A549 (cell line): Measurements from ENCODE around the gene TTI1. TPM values are rescaled to one million over a fixed set of nuclear protein-coding genes. Genes with fewer than 3 reads are reported as not detected.

Source experiments
- ATAC-seq, 2 experiments: fragments of 200-7000 bp in 1 of 2; fragments of >200 bp in 1 of 2; cut with Nextera tagmentation in 1 of 2; cut with Tn5 transposase in 1 of 2; 3 replicates each; pipeline versions ENCODE4 v1.8.0 to v1.9.1; 2018 to 2020; ENCODE audit warnings: mild to moderate bottlenecking in 1 of 2, moderate library complexity in 1 of 2
- CTCF ChIA-PET: fragments of 300-600 bp; sonication (Branson Sonifier 250); formaldehyde crosslinking; extraction: SDS; loops from one replicate; lab custom pipeline; 2021; ENCODE audit warnings: antibody characterized with exemption, inconsistent platforms; lab: Yijun Ruan, JAX
- POLR2A ChIA-PET: fragments of 350-600 bp; formaldehyde crosslinking; extraction: SDS; loops from one replicate; lab custom pipeline; 2021; ENCODE audit warnings: antibody characterized with exemption, inconsistent platforms; lab: Yijun Ruan, JAX
- DNase-seq, 2 experiments: peaks; one replicate each; pipeline versions ENCODE4 v3.0.0 to v3.0.0-alpha.2; 2011 to 2016; ENCODE audit warnings: low read depth in 1 of 2, low spot score in 1 of 2
- FAIRE-seq: peaks from 2 replicates; lab custom pipeline; 2011; peaks lifted over from hg19 to GRCh38; lab: Jason Lieb, UNC
- H3K27ac ChIP-seq, 2 experiments: fragments of >200 bp; sonication (Bioruptor Twin); formaldehyde crosslinking; 3 replicates each; pipeline ENCODE4 v1.5.1; 2016 to 2017
- H3K4me1 ChIP-seq: fragments of >200 bp; sonication (Bioruptor Twin); formaldehyde crosslinking; 3 replicates; pipeline ENCODE4 v1.6.1; 2016
- H3K4me2 ChIP-seq: fragments of >200 bp; sonication (Bioruptor Twin); formaldehyde crosslinking; 3 replicates; pipeline ENCODE4 v1.6.1; 2016
- H3K4me3 ChIP-seq: fragments of >200 bp; sonication (Bioruptor Twin); formaldehyde crosslinking; 3 replicates; pipeline ENCODE4 v1.5.1; 2016
- H3K9me3 ChIP-seq: fragments of >200 bp; sonication (Bioruptor Twin); formaldehyde crosslinking; 3 replicates; pipeline ENCODE4 v1.6.1; 2016
- BHLHE40 ChIP-seq: IDR thresholded peaks from 2 replicates; pipeline ENCODE4 v1.6.1; 2012; ENCODE audit warnings: low read depth, low read length, inconsistent platforms
- CBX2 ChIP-seq: fragments of 200-600 bp; sonication (generic); IDR thresholded peaks from 2 replicates; pipeline ENCODE4 v1.6.1; 2016; ENCODE audit warnings: low read depth, mild to moderate bottlenecking, borderline replicate concordance
- CHD4 ChIP-seq: fragments of 200-600 bp; sonication (generic); IDR thresholded peaks from 2 replicates; pipeline ENCODE4 v1.6.1; 2016; ENCODE audit warnings: antibody characterized with exemption, mild to moderate bottlenecking, borderline replicate concordance
- CTCF ChIP-seq: fragments of >200 bp; sonication (Bioruptor Twin); formaldehyde crosslinking; IDR thresholded peaks from 3 replicates; pipeline ENCODE4 v1.5.1; 2016
- EHF ChIP-seq: fragments of 250-450 bp; sonication (Bioruptor Pico); IDR thresholded peaks from 2 replicates; pipeline ENCODE4 v1.5.0; 2020; ENCODE audit warnings: mild to moderate bottlenecking
- EHMT2 ChIP-seq: fragments of 200-600 bp; sonication (generic); IDR thresholded peaks from 2 replicates; pipeline ENCODE4 v1.6.1; 2016; ENCODE audit warnings: antibody characterized with exemption, low read depth, mild to moderate bottlenecking, moderate library complexity
- ELK1 ChIP-seq: fragments of 150-350 bp; IDR thresholded peaks from 2 replicates; pipeline ENCODE4 v1.6.1; 2014; ENCODE audit warnings: low read depth, mild to moderate bottlenecking, low read length
- EP300 ChIP-seq, 2 experiments: fragments of >200 bp; sonication (Bioruptor Twin); formaldehyde crosslinking; IDR thresholded peaks; 2 replicates in 1 of 2; 3 replicates in 1 of 2; pipeline ENCODE4 v1.6.1; 2016 to 2017
- HDAC2 ChIP-seq: fragments of 200-600 bp; sonication (generic); IDR thresholded peaks from 2 replicates; pipeline ENCODE4 v1.6.1; 2016
- HEYL ChIP-seq: fragments of 250-450 bp; sonication (Bioruptor Pico); IDR thresholded peaks from 2 replicates; pipeline ENCODE4 v1.8.0; 2021; ENCODE audit warnings: mild to moderate bottlenecking, moderate library complexity
- HMGXB4 ChIP-seq: fragments of 250-450 bp; sonication (Bioruptor Pico); IDR thresholded peaks from 2 replicates; pipeline ENCODE4 v1.5.0; 2021; ENCODE audit warnings: mild to moderate bottlenecking, moderate library complexity, borderline replicate concordance
- KDM5A ChIP-seq: fragments of 200-600 bp; sonication (generic); IDR thresholded peaks from 2 replicates; pipeline ENCODE4 v1.6.1; 2016; ENCODE audit warnings: antibody characterized with exemption, mild to moderate bottlenecking
- MAZ ChIP-seq: fragments of 150-350 bp; IDR thresholded peaks from 2 replicates; pipeline ENCODE4 v1.6.1; 2014; ENCODE audit warnings: antibody characterized with exemption, low read depth, low read length, borderline replicate concordance
- NPAS2 ChIP-seq: fragments of 250-450 bp; sonication (Bioruptor Pico); IDR thresholded peaks from 2 replicates; pipeline ENCODE4 v1.8.0; 2022; ENCODE audit warnings: mild to moderate bottlenecking, moderate library complexity, borderline replicate concordance
- PBX3 ChIP-seq: IDR thresholded peaks from 2 replicates; pipeline ENCODE4 v1.6.1; 2012
- POLR2A ChIP-seq: IDR thresholded peaks from 2 replicates; pipeline ENCODE4 v1.6.1; 2012; ENCODE audit warnings: mild to moderate bottlenecking, low read length
- RAD21 ChIP-seq, 2 experiments: fragments of >200 bp in 1 of 2; sonication (Bioruptor Twin) in 1 of 2; formaldehyde crosslinking in 1 of 2; IDR thresholded peaks in 1 of 2; conservative IDR thresholded peaks in 1 of 2; 2 replicates in 1 of 2; 3 replicates in 1 of 2; pipeline ENCODE4 v1.6.1; 2012 to 2018; ENCODE audit warnings: inconsistent platforms in 1 of 2
- RARB ChIP-seq: fragments of 250-450 bp; sonication (Bioruptor Pico); IDR thresholded peaks from 2 replicates; pipeline ENCODE4 v1.8.0; 2021; ENCODE audit warnings: mild to moderate bottlenecking, moderate library complexity
- RNF2 ChIP-seq: fragments of 200-600 bp; sonication (generic); IDR thresholded peaks from 2 replicates; pipeline ENCODE4 v1.6.1; 2016; ENCODE audit warnings: low read depth, mild to moderate bottlenecking, antibody characterized with exemption, moderate library complexity, borderline replicate concordance
- SREBF2 ChIP-seq: fragments of 450-650 bp; IDR thresholded peaks from 2 replicates; pipeline ENCODE4 v1.6.1; 2014; ENCODE audit warnings: mild to moderate bottlenecking, moderate library complexity
- ZC3H11A ChIP-seq: fragments of 450-650 bp; IDR thresholded peaks from 2 replicates; pipeline ENCODE4 v1.6.1; 2014; ENCODE audit warnings: antibody characterized with exemption, mild to moderate bottlenecking
- WGBS: methylation state at CpG from one replicate; pipeline ENCODE4 v1.1.6; 2017; ENCODE audit errors: missing lambda C conversion rate; 5-methylcytosine and 5-hydroxymethylcytosine counted together
- polyA plus RNA-seq, 4 experiments: library from polyadenylated mRNA; depleted of rRNA in 3 of 4; stranded (reverse); fragments of >200 nt; fragmentation: RNase III in 1 of 4; extraction: RNeasy Plus Mini Kit Qiagen cat#74134 plus additional on column Dnase treatment in 1 of 4; gene quantifications; 2 replicates in 3 of 4; 3 replicates in 1 of 4; pipeline ENCODE4 v1.2.3, GENCODE V29; 2011 to 2017

The TTI1 gene
- polyA plus RNA-seq, 2 of the 4 experiments (the other 2 are of a cell fraction): 20.6 to 27.9 TPM

GRCh38 chr20:38055848-38056247, 22.6 kb upstream of the TTI1 start:
- DNase-seq (no peak), FAIRE-seq (no peak)
- Histone ChIP-seq H3K27ac (no peak overlapping the region), H3K9me3 (no peaks in the 10 kb centered on the region), H3K4me1 (peaks cover 26% of the 10 kb centered on the region)
- CTCF ChIA-PET: interaction anchor here (1.5 to 12.7 kb wide), 10 partner anchors 13 to 235 kb away, joined by 4 to 356 read pairs (median 12); partner anchors contain the start of genes TGM2 and VSTM2L
- POLR2A ChIA-PET: no interaction called here
- TF ChIP-seq BHLHE40 (no peak), CBX2 (no peak), EP300 (IDR thresholded peaks at IDR 0.05) (no peak), EHF (CRISPR knock-in tag) (no peak), ELK1 (no peak), POLR2A (no peak), MAZ (no peak), RNF2 (no peak), HEYL (CRISPR knock-in tag) (no peak)
- TF ChIP-seq, all 56 proteins: peak for 0
- Histone ChIP-seq H3K4me3 (no peak overlapping the region), H3K4me2 (no peak overlapping the region)
- 93% methylated on average over 6 of the region's 6 CpGs for WGBS
- ATAC-seq: no peak

- 82% methylated on average over 4 of the region's 4 CpGs for WGBS
- DNase-seq: no peak
- FAIRE-seq: no peak
- no peak for ATAC-seq
- Histone ChIP-seq H3K4me3 (no peak overlapping the region), H3K9me3 (no peaks in the 10 kb centered on the region), H3K4me1 (peaks cover 26% of the 10 kb centered on the region), H3K27ac (no peak overlapping the region), H3K4me2 (no peak overlapping the region)
- ChIA-PET CTCF (interaction anchor here (0.6 to 12.7 kb wide), 9 partner anchors 9 to 165 kb away, joined by 3 to 356 read pairs (median 6); partner anchors contain the start of genes TGM2 and VSTM2L), POLR2A (no interaction called here)
- TF ChIP-seq KDM5A (no peak), SREBF2 (no peak), RAD21 (conservative IDR thresholded peaks at IDR 0.05 in 1 of 2, IDR thresholded peaks at IDR 0.05 in 1 of 2) (no peak), CHD4 (no peak), EP300 (IDR thresholded peaks at IDR 0.05) (no peak), PBX3 (no peak)
Observed at GRCh38 chr20:38055294-38055693, 22.0 kb upstream of the TTI1 start.

GRCh38 chr20:38054647-38055046, 21.4 kb upstream of the TTI1 start:
- no peak for FAIRE-seq
- no peak for ATAC-seq

More at GRCh38 chr20:38054647-38055046, 21.4 kb upstream of the TTI1 start:
- ChIA-PET CTCF (interaction anchor here (0.6 to 12.7 kb wide), 7 partner anchors 10 to 165 kb away, joined by 3 to 356 read pairs (median 4); partner anchors contain the start of genes TGM2 and VSTM2L), POLR2A (no interaction called here)
- no peak overlapping the region for H3K4me3 ChIP-seq
- TF ChIP-seq EHMT2 (no peak), HEYL (CRISPR knock-in tag) (no peak), HDAC2 (no peak), RARB (no peak), ZC3H11A (no peak), CTCF (no peak), HMGXB4 (CRISPR knock-in tag) (no peak), SREBF2 (no peak), NPAS2 (no peak), BHLHE40 (no peak), CBX2 (no peak)
- peaks cover 26% of the 10 kb centered on the region for H3K4me1 ChIP-seq
- no peak overlapping the region for H3K4me2 ChIP-seq
- no peaks in the 10 kb centered on the region for H3K9me3 ChIP-seq
- no peak for DNase-seq
- WGBS: 96% methylated on average over 2 of the region's 2 CpGs
- H3K27ac ChIP-seq: no peak overlapping the region
